Right lobe of liver (tissue), 4 donors: Measurements from ENCODE around the gene DHRS3.

ENCODE experiments used
- POLR2A ChIP-seq: fragments of 450-650 bp; IDR thresholded peaks from one replicate; pipeline ENCODE4 v1.6.1; 2017; ENCODE audit warnings: antibody characterized with exemption, mild to moderate bottlenecking
- TF ChIP-seq, protein P1 (sequence below), 4 donors: fragments of 200-600 bp in 3 of 4; fragments of 450-650 bp in 1 of 4; IDR thresholded peaks; one replicate each; pipeline versions ENCODE4 v1.5.1 to v1.8.0; 2016 to 2022; ENCODE audit warnings: antibody characterized with exemption in 4 of 4, mild to moderate bottlenecking in 2 of 4
- donor health status: DM: no; HTN: no; CAD: no.
- donor health status: DM: no; HTN: no; CAD: no.
- donor health status: DM: no; HTN: yes; CAD: no.

GRCh38 chr1:12556957-12557935 is 60.8 kb downstream of the DHRS3 start:
- TF ChIP-seq, protein P1, sequence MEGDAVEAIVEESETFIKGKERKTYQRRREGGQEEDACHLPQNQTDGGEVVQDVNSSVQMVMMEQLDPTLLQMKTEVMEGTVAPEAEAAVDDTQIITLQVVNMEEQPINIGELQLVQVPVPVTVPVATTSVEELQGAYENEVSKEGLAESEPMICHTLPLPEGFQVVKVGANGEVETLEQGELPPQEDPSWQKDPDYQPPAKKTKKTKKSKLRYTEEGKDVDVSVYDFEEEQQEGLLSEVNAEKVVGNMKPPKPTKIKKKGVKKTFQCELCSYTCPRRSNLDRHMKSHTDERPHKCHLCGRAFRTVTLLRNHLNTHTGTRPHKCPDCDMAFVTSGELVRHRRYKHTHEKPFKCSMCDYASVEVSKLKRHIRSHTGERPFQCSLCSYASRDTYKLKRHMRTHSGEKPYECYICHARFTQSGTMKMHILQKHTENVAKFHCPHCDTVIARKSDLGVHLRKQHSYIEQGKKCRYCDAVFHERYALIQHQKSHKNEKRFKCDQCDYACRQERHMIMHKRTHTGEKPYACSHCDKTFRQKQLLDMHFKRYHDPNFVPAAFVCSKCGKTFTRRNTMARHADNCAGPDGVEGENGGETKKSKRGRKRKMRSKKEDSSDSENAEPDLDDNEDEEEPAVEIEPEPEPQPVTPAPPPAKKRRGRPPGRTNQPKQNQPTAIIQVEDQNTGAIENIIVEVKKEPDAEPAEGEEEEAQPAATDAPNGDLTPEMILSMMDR (IDR thresholded peaks at IDR 0.05) = no peak
- TF ChIP-seq POLR2A = no peak
